HepG2 (cell line): ENCODE results near the gene PCDHGA2. TPM values are rescaled to one million over a fixed set of nuclear protein-coding genes. Genes with fewer than 3 reads are reported as not detected.
A peak's percentile ranks its signal among the peaks of the same experiment; 100 is the strongest.

Source experiments
- ARNT2 ChIP-seq: sonication (generic); formaldehyde crosslinking; IDR thresholded peaks from 2 replicates; pipeline ENCODE4 v1.8.0; 2022; ENCODE audit warnings: mild to moderate bottlenecking, low read depth, missing genetic modification reagents, moderate library complexity
- ELF3 ChIP-seq: IDR thresholded peaks from 2 replicates; pipeline ENCODE4 v1.6.1; 2016; ENCODE audit warnings: missing genetic modification reagents, missing compliant biosample characterization
- FOXA1 ChIP-seq, 2 experiments: fragments of 450-650 bp in 1 of 2; sonication (generic) in 1 of 2; formaldehyde crosslinking in 1 of 2; IDR thresholded peaks; 2 replicates each; pipeline versions ENCODE4 v1.4.0 to v1.6.1; 2016 to 2020; ENCODE audit warnings: missing genetic modification reagents in 1 of 2
- HMGXB4 ChIP-seq, 2 experiments: sonication (generic) in 1 of 2; formaldehyde crosslinking in 1 of 2; IDR thresholded peaks; 2 replicates each; pipeline versions ENCODE4 v1.4.0 to v1.6.1; 2018 to 2020; ENCODE audit warnings: missing genetic modification reagents in 2 of 2, borderline replicate concordance in 1 of 2, low read depth in 1 of 2, mild to moderate bottlenecking in 1 of 2, missing biosample characterization in 1 of 2
- HNF4G ChIP-seq, 2 experiments: sonication (generic) in 1 of 2; formaldehyde crosslinking in 1 of 2; IDR thresholded peaks; 2 replicates each; pipeline versions ENCODE4 v1.4.0 to v1.6.1; 2011 to 2020; ENCODE audit warnings: borderline replicate concordance in 2 of 2, low read depth in 2 of 2, mild to moderate bottlenecking in 2 of 2, low read length in 1 of 2, missing genetic modification reagents in 1 of 2, moderate library complexity in 1 of 2
- MAFF ChIP-seq: IDR thresholded peaks from 2 replicates; pipeline ENCODE4 v1.6.1; 2011; ENCODE audit warnings: low read depth, low read length, improper control_type of control experiment
- PRPF4 ChIP-seq: fragments of 200-400 bp; formaldehyde crosslinking; IDR thresholded peaks from 2 replicates; pipeline ENCODE4 v1.6.1; 2016; ENCODE audit warnings: low read length, low read depth; ENCODE audit not compliant: poor library complexity, severe bottlenecking
- PTBP1 ChIP-seq: fragments of 200-400 bp; formaldehyde crosslinking; IDR thresholded peaks from 2 replicates; pipeline ENCODE4 v1.6.1; 2018; ENCODE audit warnings: low read length, low read depth; ENCODE audit not compliant: poor library complexity, severe bottlenecking
- REST ChIP-seq, 2 experiments: IDR thresholded peaks; 2 replicates each; pipeline ENCODE4 v1.6.1; 2011 to 2012; ENCODE audit warnings: low read length in 2 of 2, borderline replicate concordance in 1 of 2, low read depth in 1 of 2, mild to moderate bottlenecking in 1 of 2, moderate library complexity in 1 of 2
- SIX4 ChIP-seq: sonication (generic); formaldehyde crosslinking; IDR thresholded peaks from 2 replicates; pipeline ENCODE4 v1.4.0; 2020; ENCODE audit warnings: missing genetic modification reagents
- STAG1 ChIP-seq: sonication (generic); formaldehyde crosslinking; IDR thresholded peaks from 2 replicates; pipeline ENCODE4 v1.4.0; 2020; ENCODE audit warnings: missing genetic modification reagents
- STAT5B ChIP-seq: sonication (generic); formaldehyde crosslinking; IDR thresholded peaks from 2 replicates; pipeline ENCODE4 v1.4.0; 2020; ENCODE audit warnings: missing genetic modification reagents
- TIGD3 ChIP-seq: sonication (generic); formaldehyde crosslinking; IDR thresholded peaks from 2 replicates; pipeline ENCODE4 v1.5.1; 2020; ENCODE audit warnings: mild to moderate bottlenecking, missing genetic modification reagents, borderline replicate concordance
- TP53 ChIP-seq: sonication (generic); formaldehyde crosslinking; conservative IDR thresholded peaks from 2 replicates; pipeline ENCODE4 v1.4.0; 2020; ENCODE audit warnings: missing genetic modification reagents
- UBTF ChIP-seq: sonication (generic); formaldehyde crosslinking; IDR thresholded peaks from 2 replicates; pipeline ENCODE4 v1.4.0; 2020; ENCODE audit warnings: mild to moderate bottlenecking, missing genetic modification reagents
- ZBTB7B ChIP-seq: sonication (generic); formaldehyde crosslinking; IDR thresholded peaks from 2 replicates; pipeline ENCODE4 v1.4.0; 2020; ENCODE audit warnings: missing genetic modification reagents
- ZFP91 ChIP-seq: sonication (generic); formaldehyde crosslinking; IDR thresholded peaks from 2 replicates; pipeline ENCODE4 v1.9.0; 2022; ENCODE audit warnings: missing genetic modification reagents, mild to moderate bottlenecking, borderline replicate concordance
- polyA plus RNA-seq, 8 experiments: library from polyadenylated mRNA; depleted of rRNA in 3 of 8; stranded (reverse) in 7 of 8; unstranded in 1 of 8; fragments of >200 nt; fragmentation: Illumina TruSeq in 4 of 8; extraction: Trizol in 4 of 8; gene quantifications; 2 replicates each; pipeline versions ENCODE4 v1.2.1 to v1.2.3, GENCODE V29; 2011 to 2016; ENCODE audit warnings: low read depth in 4 of 8, missing spikeins in 1 of 8, mixed read lengths in 1 of 8; ENCODE audit not compliant: insufficient read depth in 1 of 8
- total RNA-seq, 5 experiments: library from RNA; depleted of rRNA; stranded (reverse); fragments of >200 nt; fragmentation: Illumina TruSeq; extraction: Trizol; gene quantifications; 2 replicates each; pipeline ENCODE4 v1.2.3, GENCODE V29; 2016; ENCODE audit warnings: low read depth in 1 of 5

Gene PCDHGA2
- total and polyA plus RNA-seq, 2 of the 13 experiments (the other 11 are each of a cell fraction or from before 2014, with no cell fraction given), result 0.04 to 0.11 TPM

GRCh38 chr5:141359790-141360426, 21.3 kb downstream of the PCDHGA2 start, which contains the start of gene PCDHGB2 (continued):
- TF ChIP-seq UBTF (CRISPR knock-in tag) (no peak), ZFP91 (CRISPR knock-in tag) (no peak), STAG1 (CRISPR knock-in tag) (peak; percentile 57), ZBTB7B (no peak), ELF3 (peak; percentile 27; the same call in 1 of the 2 replicates), PRPF4 (no peak), REST (IDR thresholded peaks at IDR 0.05; ENCODE audit: borderline replicate concordance in 1 of 2, low read depth in 1 of 2, low read length in 2 of 2) (no peak), TIGD3 (no peak), MAFF (no peak), ARNT2 (CRISPR knock-in tag) (no peak), STAT5B (CRISPR knock-in tag) (no peak), TP53 (no peak), FOXA1 (IDR thresholded peaks at IDR 0.05) (no peak), FOXA1 (CRISPR knock-in tag; IDR thresholded peaks at IDR 0.05) (no peak), SIX4 (CRISPR knock-in tag) (no peak), HNF4G (IDR thresholded peaks at IDR 0.05; ENCODE audit: borderline replicate concordance, low read depth, low read length) (no peak), HNF4G (CRISPR knock-in tag; IDR thresholded peaks at IDR 0.05; ENCODE audit: borderline replicate concordance, low read depth) (no peak), HMGXB4 (CRISPR knock-in tag; IDR thresholded peaks at IDR 0.05; ENCODE audit: borderline replicate concordance in 1 of 2, low read depth in 1 of 2) (peak in 1 of 2 experiments; percentile 62; a peak in 1 of 4 replicates), PTBP1 (no peak)
